GM19455 (cell line): ENCODE measurements around the gene LAMB3.

Experiments
- ATAC-seq: cut with Tn5 transposase; IDR thresholded peaks from one replicate; pipeline ENCODE4 v1.9.1; 2021; ENCODE audit not compliant: unreplicated experiment

The LAMB3 gene

GRCh38 chr1:209634005-209634737 lies 18.1 kb downstream of the LAMB3 start:
- no peak for ATAC-seq

GRCh38 chr1:209633335-209633997 lies 18.8 kb downstream of the LAMB3 start:
- no peak for ATAC-seq

GRCh38 chr1:209630383-209631225 lies 21.6 kb downstream of the LAMB3 start:
- ATAC-seq = no peak

- ATAC-seq = no peak
These were observed 22.4 kb downstream of the LAMB3 start for GRCh38 chr1:209629621-209630382.

GRCh38 chr1:209628618-209629299 lies 23.5 kb downstream of the LAMB3 start:
- ATAC-seq = no peak

- peak; percentile 88 for ATAC-seq
These were observed 24.5 kb downstream of the LAMB3 start for GRCh38 chr1:209627732-209628196.

- peak; percentile 29 for ATAC-seq
These were observed 25.0 kb downstream of the LAMB3 start for GRCh38 chr1:209627027-209627731.

- ATAC-seq = no peak
These were observed 25.7 kb downstream of the LAMB3 start for GRCh38 chr1:209626346-209627026.

GRCh38 chr1:209625791-209626285 lies 26.4 kb downstream of the LAMB3 start:
- no peak for ATAC-seq

- no peak for ATAC-seq
These were observed 27.4 kb downstream of the LAMB3 start for GRCh38 chr1:209624558-209625549.

GRCh38 chr1:209622841-209623829 lies 29.1 kb downstream of the LAMB3 start:
- ATAC-seq = no peak

- ATAC-seq = no peak
These were observed 30.2 kb downstream of the LAMB3 start for GRCh38 chr1:209621741-209622655.

- no peak for ATAC-seq
These were observed 30.9 kb downstream of the LAMB3 start for GRCh38 chr1:209621286-209621685.

GRCh38 chr1:209620487-209620884 lies 31.7 kb downstream of the LAMB3 start:
- ATAC-seq = no peak

- no peak for ATAC-seq
These were observed 32.3 kb downstream of the LAMB3 start for GRCh38 chr1:209619696-209620486.
